SK-MEL-5 (cell line): ENCODE data around the gene SETBP1. TPM values are rescaled to one million over a fixed set of nuclear protein-coding genes. Genes with fewer than 3 reads are reported as not detected.
"Not testable (repeated sequence)": the region's sequence is repeated elsewhere in the genome, so short reads cannot be mapped to it uniquely, and the experiment has no call there.

Source experiments
- DNase-seq: peaks from one replicate; pipeline ENCODE4 v3.0.0-alpha.2; 2016; ENCODE audit warnings: low read depth, low spot score
- in situ Hi-C: cut with HindIII; loops from 2 replicates; pipeline ENCODE4 v1.10.0; 2016; ENCODE audit warnings: low sequenced_read_pairs, high pct_unique_total_duplicates, low pct_unique_long_range_greater_than_20kb
- total RNA-seq: library from RNA; depleted of rRNA; stranded (reverse); fragments of >200 nt; shearing (Covaris generic); gene quantifications from 2 replicates; pipeline ENCODE4 v1.2.3, GENCODE V29; 2014

SETBP1 gene
- total RNA-seq, 1 experiment from 2014 or later, result 2.3 TPM

DNA sequence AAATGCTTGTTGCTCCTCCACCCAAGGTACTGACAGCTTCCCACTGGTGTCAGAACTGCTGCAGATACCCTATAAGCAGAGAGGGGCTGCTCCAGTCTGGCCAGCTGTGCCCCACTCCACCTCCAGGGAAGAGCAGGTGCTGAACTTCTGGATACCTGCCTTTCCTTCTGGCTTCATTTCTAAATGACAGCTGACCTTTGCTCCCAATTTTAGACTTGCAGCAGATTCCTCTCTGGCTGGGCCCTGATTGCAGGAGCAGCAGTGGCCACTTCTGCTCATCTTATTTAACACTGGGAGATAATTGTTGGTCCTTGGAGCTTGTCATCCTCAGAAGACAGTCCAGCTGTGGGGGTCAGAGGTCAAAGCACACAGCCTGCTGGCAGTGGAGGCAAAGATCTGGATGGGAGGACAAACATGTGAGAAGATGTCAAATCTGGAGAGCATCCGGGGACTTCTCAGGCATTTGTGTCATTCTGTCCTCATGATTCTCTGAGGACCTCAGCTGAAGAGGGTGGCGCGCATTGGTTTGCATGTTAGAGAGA is 38.9 kb downstream of the SETBP1 start:
- in situ Hi-C loops, result no loop called here
- no peak for DNase-seq

DNA sequence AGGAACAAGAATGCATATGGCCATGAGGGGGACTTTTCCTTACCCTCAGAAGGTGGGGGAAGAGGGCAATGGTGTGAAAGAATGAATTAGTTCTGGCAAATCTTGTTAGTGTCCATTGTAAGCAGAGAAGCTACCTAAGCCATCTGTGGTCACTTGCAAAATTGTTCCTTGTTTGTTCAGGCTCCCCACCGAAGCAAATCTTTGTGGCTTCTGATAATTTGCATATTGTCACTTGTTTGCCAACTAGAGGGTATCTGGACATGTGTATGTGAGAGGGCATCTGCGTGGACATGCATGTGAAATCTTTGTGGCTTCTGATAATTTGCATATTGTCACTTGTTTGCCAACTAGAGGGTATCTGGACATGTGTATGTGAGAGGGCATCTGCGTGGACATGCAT is 41.1 kb downstream of the SETBP1 start:
- DNase-seq, in situ Hi-C loops: not testable (repeated sequence)

DNA sequence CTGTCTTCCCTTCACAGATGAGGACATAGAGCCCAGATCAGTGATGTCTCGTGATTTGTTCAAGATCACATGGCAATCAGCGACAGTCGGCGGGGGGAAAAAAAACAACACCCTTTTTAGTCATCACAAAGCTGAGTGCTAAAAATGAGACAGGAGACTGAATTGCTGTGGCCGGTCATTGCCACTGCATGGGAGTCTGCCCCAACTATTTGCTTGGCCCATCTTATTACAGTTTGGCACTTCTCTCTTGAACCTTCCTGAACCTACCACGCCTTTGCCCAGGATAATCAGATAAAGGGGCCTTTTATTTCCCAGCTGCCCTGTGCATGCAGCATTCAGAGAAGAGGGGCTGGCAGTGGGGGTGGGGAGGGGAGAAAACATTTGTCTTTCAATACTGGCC is 42.7 kb downstream of the SETBP1 start:
- in situ Hi-C loops, result no loop called here
- no peak for DNase-seq

DNA sequence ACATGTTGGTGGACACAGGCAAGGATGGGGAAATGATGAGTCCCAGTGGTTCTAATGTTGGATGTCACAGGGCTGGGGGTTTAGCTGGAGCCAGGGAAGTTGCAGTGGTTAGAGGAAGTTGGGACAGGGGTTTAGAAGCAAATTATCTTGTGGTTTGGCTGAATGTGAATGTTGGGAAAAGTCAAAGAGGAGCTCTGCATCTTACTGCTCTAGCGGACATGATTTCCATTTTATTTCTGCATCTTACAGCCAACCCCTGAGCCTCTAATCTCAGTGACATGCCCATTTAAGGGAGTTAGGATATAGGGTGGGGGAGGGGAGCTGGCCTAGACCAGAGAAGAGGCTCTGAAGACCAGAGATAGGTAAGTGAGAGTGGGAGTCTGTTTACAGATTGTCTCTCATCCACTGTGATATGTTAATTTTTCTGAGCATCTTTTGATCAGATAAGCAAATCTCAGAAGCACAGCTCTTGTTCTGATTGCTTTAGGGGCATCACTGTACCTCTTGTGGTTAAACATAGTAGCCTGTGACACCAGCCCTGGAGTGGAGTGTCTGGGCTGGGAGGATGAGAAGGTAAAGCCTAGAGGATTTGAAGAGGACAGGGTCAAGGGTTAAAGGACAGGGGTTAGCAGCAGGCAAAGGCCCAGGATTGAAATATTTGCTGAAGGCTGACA is 43.6 kb downstream of the SETBP1 start:
- in situ Hi-C loops, result no loop called here

DNA sequence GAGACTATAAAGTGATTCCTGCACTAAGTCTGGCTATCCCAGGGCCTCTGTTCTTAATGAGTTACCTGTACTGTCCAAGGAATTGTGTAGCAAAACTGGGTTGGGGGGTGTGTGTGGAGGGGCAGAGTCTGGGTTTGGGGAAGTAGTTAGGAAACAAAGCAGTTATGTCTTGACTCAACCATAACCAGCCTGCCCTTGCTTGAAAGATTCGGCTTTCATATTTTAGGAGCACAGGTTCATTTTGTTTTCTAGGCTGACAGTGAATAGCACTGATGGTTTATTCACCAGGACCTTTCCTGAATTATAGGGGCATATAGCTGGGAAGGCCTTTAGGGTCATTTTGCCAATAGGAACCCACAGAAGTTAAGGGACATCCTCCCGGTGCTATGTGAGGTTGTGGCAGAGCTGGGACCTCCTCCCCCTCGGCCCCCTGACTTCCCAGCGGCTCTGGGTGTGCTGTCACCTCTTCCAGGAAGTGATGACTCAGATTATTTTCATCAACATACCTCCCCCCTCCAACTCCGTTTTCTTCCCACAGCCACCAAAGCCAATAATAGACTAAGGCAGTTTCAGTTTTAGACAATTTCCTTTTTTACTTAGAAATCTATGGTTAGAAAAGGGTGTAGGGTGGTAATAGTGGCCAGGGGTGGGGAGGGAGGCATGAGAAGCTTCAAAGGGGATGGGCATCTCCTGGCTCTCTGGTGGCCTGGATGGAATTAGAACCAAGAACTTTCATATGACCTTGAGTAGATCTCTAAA is 44.8 kb downstream of the SETBP1 start:
- in situ Hi-C loops, result no loop called here
- DNase-seq, result no peak

More for the DNA sequence above, 43.6 kb downstream of the SETBP1 start:
- DNase-seq, result no peak

DNA sequence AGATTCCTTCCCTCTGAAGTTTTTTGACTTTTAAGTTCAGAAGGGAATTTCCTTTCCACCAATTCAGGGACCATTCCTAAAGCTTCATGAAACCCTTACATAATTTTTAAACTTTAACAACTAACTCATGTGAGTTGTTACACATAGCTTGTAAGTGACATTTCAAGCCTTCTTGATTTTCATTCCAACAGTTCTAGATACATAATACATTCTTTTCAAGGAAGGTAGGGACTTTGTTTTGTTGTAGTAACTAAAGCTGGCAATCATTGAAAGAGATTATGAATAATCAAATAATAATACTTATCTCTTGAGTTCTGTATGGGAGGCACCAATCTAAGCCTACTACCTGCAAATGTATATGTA is 45.4 kb downstream of the SETBP1 start:
- DNase-seq, result no peak
- in situ Hi-C loops, result no loop called here

DNA sequence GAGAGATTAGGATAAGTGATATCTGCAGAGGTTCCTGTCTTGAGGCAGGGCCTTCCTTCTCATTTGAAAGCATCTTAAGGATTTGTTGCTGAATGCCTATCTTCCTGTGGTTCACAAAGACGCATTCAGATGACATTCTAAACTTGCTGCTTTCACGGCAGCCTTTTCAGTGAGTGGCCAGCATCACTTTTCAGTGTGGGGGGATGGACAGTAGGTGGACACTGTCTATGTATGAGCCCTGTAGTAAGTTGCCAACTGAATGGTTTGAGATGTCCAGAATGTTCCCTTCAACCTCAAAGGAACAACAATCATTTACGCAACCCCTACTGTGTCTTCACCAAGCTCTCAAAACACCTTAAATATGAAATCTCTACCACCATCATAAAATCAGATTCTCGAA is 46.6 kb downstream of the SETBP1 start:
- in situ Hi-C loops, result no loop called here
- DNase-seq, result no peak

DNA sequence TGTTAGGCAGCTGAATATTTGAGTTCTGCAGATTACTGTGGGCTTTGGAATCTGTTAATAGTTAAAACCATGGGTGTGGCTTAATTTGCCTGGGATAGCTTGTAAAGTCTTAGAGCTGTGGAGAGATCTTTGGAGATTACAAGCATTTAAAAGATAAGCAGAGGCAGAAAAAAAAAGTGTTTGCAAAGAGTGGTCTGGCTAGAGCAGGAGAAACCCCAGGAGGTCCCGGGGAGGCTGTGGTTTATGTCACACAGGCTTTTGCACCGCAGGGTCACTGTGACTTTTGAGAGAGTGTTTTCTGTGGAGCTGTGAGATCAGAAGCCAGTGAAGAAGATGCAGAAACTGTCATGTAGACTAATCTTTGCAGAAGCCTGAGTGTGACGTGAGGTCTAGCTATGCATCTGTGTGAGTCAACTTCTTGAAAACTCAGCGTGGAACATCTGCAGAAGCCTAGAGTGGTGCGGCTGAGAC is 49.0 kb downstream of the SETBP1 start:
- DNase-seq, result no peak
- in situ Hi-C loops, result no loop called here

DNA sequence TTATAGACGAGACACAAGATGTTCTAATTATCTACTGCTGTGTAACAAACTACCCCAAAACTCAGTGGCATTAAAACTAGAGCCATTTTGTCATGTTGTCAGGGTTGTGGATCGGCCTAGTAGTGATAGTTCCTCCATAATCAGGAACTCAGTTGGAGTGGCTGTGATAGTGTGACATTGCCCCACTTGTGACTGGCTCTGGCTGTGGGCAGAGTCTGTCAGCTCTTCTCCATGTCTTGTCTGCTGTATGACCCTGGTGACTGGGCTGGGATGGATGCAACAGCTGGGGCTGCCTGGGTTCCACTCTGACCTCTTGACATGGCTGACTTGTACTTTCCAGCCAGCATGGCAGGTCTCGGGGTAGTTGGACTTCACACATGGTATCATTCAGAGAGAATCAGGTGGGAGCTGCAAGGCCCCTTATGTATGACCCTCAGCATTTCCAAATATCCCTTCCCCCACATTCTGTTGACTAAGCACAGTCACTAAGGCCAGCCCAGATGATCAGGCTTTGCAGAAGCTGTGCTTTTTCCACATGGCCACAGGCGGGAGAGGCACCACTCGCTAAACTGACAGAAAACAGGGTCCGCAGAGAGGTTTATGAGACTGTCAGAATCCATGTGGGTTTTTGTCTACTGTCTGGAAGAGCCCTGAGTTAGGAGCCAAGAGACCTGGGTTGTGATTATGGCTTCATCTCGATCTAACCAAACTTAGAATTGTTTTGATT is 50.3 kb downstream of the SETBP1 start:
- in situ Hi-C loops, result no loop called here
- no peak for DNase-seq

DNA sequence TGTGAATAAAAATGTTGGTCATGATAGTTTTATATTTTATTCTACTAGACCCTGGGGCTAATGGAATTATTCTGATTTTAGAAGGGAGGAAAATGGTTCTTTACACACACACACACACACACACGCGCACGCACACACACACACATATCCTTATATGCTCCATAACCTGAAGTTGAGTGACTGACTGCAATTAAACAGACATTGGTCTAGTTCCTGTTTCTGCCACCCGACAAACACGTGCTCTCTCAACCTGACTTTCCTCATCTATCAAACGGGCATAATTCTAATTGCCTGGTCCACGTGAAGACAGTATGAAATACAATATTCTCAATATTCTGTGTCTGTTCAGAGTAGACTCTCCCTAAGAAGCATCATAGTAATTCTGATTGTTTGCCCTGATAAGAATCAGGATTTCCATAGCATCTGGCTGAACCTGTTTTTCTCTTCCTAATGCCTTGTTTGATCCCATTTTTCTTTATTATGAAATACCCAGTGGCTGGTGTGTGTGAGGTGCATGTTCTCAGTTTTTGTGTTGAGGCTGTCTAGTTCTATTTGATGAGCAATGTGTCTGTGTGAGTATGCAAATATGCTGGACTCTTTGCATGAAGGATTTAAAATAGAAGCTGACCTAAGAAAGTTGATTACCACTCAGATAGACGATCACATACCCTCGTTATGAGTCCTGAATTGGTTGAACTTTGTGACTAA is 51.0 kb downstream of the SETBP1 start:
- no peak for DNase-seq
- in situ Hi-C loops, result no loop called here

DNA sequence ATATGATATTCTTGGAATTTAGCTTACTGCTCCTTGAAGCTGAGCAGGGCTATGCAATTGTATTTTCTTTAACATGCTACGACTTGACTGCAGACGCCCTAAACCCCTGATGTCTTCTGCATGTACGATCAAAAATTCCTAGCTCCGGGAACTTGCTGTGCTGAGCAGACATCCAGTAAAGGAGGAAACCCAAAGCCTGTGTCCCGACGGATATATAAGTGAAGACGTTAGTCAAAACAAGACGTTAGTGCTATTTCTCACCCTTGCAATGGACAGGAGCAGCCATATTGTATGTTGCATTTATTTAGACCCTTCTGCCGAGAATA is 51.5 kb downstream of the SETBP1 start:
- DNase-seq, result no peak
- in situ Hi-C loops, result no loop called here

DNA sequence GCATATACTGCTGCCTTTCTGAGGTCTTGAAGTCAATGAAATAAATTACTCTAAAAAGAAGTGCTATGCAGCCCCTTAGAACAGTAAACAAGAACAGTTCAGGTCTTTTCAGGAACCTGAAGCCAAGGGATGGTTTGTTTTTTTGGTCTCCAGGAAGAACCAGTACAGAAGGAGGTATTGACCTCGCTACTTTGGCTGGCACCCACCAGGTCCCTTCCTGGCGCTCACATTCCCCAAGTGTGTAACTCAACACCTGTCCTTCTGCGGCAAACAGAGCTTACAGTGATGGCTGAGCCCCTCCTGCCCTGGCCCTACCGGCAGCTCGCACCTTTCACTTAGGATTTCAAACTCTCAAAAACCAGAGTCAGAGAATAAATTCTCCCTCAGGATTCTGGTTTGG is 51.9 kb downstream of the SETBP1 start:
- no peak for DNase-seq
- in situ Hi-C loops, result no loop called here

DNA sequence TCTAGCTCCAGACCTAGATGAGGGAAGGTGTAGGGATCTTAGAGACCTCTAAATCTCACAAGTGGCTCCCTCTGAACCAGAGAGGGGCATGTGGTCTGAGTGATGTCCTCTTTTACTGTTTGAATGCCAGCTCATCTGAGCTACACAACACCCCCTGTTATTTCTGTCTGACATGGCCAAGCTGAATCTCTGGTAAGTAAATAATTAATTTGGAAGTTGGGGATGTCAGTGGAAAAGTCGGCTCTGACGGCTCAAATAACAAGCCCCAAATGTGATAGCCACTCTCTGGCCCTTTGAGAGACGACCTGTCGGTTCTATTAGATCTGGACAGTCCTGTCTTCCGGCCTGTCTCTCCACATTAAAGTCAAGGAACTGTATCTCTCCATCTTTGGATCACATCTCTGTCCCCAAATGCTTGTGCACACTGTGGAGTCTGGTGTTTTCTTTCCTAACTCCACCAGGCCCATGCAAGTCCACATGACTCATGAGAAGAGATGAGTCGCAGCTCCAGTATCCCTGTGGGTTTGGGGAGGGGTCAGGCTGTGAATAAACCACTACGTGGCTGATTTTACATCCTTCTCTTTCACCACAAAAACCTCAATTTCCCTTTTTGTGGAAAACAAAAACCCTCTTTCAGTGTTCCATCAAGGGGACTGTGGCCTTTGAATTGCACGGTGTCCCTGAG is 52.5 kb downstream of the SETBP1 start:
- in situ Hi-C loops, result no loop called here
- DNase-seq, result peak; percentile 40

DNA sequence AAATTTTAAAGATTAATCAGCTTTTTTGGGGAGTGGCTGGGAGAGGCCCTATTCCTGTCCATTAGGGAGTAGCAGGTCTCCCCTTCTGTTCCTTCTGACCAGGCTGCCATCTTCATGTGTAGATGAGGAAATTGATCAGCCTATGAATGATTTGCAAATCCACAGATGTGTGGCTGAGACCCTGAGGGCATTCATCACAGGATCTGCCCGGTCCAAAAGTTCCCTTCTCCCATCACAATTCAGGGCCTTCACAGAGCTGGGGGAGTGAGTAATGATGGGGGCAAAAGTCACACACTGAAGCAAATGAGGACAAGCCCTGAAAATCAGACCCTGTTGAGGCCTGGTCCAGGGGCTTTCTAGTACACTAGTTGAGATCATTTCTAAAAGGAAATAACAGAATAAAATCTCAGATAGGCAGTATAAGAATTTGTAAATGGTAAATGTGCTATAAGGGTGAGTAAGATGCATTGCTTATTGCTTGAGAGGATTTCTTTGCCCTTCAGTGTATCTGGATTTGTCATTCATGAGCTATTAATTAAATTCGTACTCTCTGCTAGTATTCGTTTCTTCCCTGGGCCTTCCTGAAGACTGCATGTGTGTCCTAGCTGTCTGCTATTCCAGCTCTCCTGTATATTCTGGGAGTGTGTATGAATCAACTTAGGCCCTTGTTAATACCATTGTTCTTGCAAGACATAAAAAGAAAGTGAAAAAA is 53.2 kb downstream of the SETBP1 start:
- in situ Hi-C loops, result no loop called here
- DNase-seq, result no peak

DNA sequence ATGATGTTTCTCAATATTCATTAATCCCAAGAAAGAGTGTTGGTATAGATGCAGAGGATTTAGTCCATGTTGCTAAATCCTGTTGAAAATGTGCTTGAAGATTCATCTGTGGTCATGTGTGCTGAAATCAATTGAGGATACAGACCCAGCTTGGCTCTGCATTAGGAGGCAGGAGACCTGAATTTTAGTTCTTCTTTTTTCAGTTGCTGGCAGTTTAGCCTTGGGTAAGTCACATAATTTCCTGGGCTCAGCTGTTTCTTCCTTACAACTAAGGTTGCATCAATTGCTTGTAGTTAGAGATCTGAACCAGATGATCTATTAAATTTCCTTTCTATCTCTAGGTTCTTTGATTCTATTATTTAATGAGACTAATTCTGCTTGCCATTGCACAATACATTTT is 54.4 kb downstream of the SETBP1 start:
- in situ Hi-C loops, result no loop called here
- no peak for DNase-seq

DNA sequence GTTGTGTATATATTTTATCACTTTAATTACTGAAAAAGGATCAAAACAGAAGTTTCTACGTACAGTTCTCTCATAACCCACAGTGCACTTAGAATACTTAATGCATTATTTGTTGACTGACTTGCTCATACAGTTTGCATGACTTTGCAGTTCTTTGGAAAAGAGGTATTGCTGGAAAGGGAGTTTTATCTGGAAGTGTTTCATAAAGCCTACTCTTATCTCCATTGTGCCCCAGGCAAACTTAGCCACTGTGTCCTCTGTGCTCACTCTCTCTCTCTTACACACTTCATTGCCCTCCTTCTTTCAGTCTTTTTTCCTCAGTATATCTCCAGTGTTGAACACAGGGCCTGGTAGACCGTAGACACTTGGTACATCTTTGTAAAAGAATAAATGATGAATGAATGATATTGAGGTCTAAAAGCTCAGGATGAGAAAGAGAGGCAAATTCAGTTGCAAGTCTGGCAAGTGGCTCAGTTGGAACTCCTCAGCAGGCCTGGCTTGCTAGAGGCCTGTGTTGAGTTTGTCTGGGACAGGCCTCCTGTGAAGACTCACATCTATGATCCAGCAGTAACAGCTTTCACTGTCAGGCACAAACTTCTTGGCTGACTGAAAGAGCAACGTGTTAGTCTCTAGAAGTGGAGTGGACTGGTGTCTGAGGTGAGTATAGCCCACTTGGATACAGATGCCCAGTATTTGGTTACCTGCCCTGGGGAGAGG is 56.1 kb downstream of the SETBP1 start:
- in situ Hi-C loops, result no loop called here
- DNase-seq, result peak; percentile 41
